ENCODE results near the gene TTC7B. TPM values are rescaled to one million over a fixed set of nuclear protein-coding genes. Genes with fewer than 3 reads are reported as not detected.

The TTC7B gene
- total RNA-seq, 1 donor from 2014 or later, result 83.1 TPM

GRCh38 chr14:90743826-90744225 lies 72.4 kb downstream of the TTC7B start:
- Mint-ChIP-seq H3K36me3 (ENCODE audit: unreplicated experiment) (peaks cover 14% of the 10 kb centered on the region), H3K9me3 (ENCODE audit: unreplicated experiment) (peaks cover under 1% of the 10 kb centered on the region), H3K4me1 (ENCODE audit: low read depth, unreplicated experiment) (no peaks in the 10 kb centered on the region), H3K4me3 (ENCODE audit: unreplicated experiment) (no peak overlapping the region), H3K27ac (ENCODE audit: unreplicated experiment) (no peak overlapping the region), H3K27me3 (ENCODE audit: unreplicated experiment) (peaks cover 2% of the 10 kb centered on the region)
- TF ChIP-seq CTCF (IDR thresholded peaks at IDR 0.05; ENCODE audit: partially characterized antibody, unreplicated experiment), result no peak
- no peak for DNase-seq

GRCh38 chr14:90743425-90743824 lies 72.8 kb downstream of the TTC7B start:
- Mint-ChIP-seq H3K4me1 (ENCODE audit: low read depth, unreplicated experiment) (no peaks in the 10 kb centered on the region), H3K4me3 (ENCODE audit: unreplicated experiment) (no peak overlapping the region), H3K27me3 (ENCODE audit: unreplicated experiment) (peaks cover 2% of the 10 kb centered on the region), H3K9me3 (ENCODE audit: unreplicated experiment) (no peaks in the 10 kb centered on the region), H3K36me3 (ENCODE audit: unreplicated experiment) (peaks cover 10% of the 10 kb centered on the region), H3K27ac (ENCODE audit: unreplicated experiment) (no peak overlapping the region)
- DNase-seq, result no peak
- TF ChIP-seq CTCF (IDR thresholded peaks at IDR 0.05; ENCODE audit: partially characterized antibody, unreplicated experiment), result no peak

GRCh38 chr14:90742729-90743128 lies 73.5 kb downstream of the TTC7B start:
- Mint-ChIP-seq H3K27ac (ENCODE audit: unreplicated experiment) (no peak overlapping the region), H3K27me3 (ENCODE audit: unreplicated experiment) (peaks cover 2% of the 10 kb centered on the region), H3K4me1 (ENCODE audit: low read depth, unreplicated experiment) (no peaks in the 10 kb centered on the region), H3K4me3 (ENCODE audit: unreplicated experiment) (no peak overlapping the region), H3K36me3 (ENCODE audit: unreplicated experiment) (peaks cover 9% of the 10 kb centered on the region), H3K9me3 (ENCODE audit: unreplicated experiment) (no peaks in the 10 kb centered on the region)
- no peak for DNase-seq
- no peak for TF ChIP-seq CTCF (IDR thresholded peaks at IDR 0.05; ENCODE audit: partially characterized antibody, unreplicated experiment)

- TF ChIP-seq CTCF (IDR thresholded peaks at IDR 0.05; ENCODE audit: partially characterized antibody, unreplicated experiment), result no peak
- Mint-ChIP-seq H3K4me1 (ENCODE audit: low read depth, unreplicated experiment) (no peaks in the 10 kb centered on the region), H3K27me3 (ENCODE audit: unreplicated experiment) (peaks cover 2% of the 10 kb centered on the region), H3K27ac (ENCODE audit: unreplicated experiment) (no peak overlapping the region), H3K9me3 (ENCODE audit: unreplicated experiment) (no peaks in the 10 kb centered on the region), H3K4me3 (ENCODE audit: unreplicated experiment) (no peak overlapping the region), H3K36me3 (ENCODE audit: unreplicated experiment) (peaks cover 9% of the 10 kb centered on the region)
- no peak for DNase-seq
Observed at GRCh38 chr14:90742252-90742651, 74.0 kb downstream of the TTC7B start.

GRCh38 chr14:90741682-90741946 lies 74.6 kb downstream of the TTC7B start:
- no peak for DNase-seq
- Mint-ChIP-seq H3K27me3 (ENCODE audit: unreplicated experiment) (peaks cover 2% of the 10 kb centered on the region), H3K27ac (ENCODE audit: unreplicated experiment) (no peak overlapping the region), H3K36me3 (ENCODE audit: unreplicated experiment) (peaks cover 9% of the 10 kb centered on the region), H3K4me1 (ENCODE audit: low read depth, unreplicated experiment) (no peaks in the 10 kb centered on the region), H3K4me3 (ENCODE audit: unreplicated experiment) (no peak overlapping the region), H3K9me3 (ENCODE audit: unreplicated experiment) (no peaks in the 10 kb centered on the region)
- TF ChIP-seq CTCF (IDR thresholded peaks at IDR 0.05; ENCODE audit: partially characterized antibody, unreplicated experiment), result no peak
